Right renal cortex interstitium (tissue), 3 donors: ENCODE data around the gene CNTN6. TPM values are rescaled to one million over a fixed set of nuclear protein-coding genes. Genes with fewer than 3 reads are reported as not detected.
"Not testable (repeated sequence)": the region's sequence is repeated elsewhere in the genome, so short reads cannot be mapped to it uniquely, and the experiment has no call there.

Experiments used
- DNase-seq, 3 donors: peaks; one replicate each; pipeline ENCODE4 v3.0.0-alpha.2; 2013; ENCODE audit warnings: low read depth in 3 of 3, low spot score in 2 of 3
- polyA plus RNA-seq, 3 donors: library from polyadenylated mRNA; unstranded; fragments of 120-200 nt; gene quantifications; one replicate each; pipeline ENCODE4 v1.2.1, GENCODE V29; 2013; ENCODE audit not compliant: insufficient read length in 3 of 3

Gene CNTN6
- polyA plus RNA-seq, 3 donors = 2.0 to 2.8 (median 2.1) TPM

DNA sequence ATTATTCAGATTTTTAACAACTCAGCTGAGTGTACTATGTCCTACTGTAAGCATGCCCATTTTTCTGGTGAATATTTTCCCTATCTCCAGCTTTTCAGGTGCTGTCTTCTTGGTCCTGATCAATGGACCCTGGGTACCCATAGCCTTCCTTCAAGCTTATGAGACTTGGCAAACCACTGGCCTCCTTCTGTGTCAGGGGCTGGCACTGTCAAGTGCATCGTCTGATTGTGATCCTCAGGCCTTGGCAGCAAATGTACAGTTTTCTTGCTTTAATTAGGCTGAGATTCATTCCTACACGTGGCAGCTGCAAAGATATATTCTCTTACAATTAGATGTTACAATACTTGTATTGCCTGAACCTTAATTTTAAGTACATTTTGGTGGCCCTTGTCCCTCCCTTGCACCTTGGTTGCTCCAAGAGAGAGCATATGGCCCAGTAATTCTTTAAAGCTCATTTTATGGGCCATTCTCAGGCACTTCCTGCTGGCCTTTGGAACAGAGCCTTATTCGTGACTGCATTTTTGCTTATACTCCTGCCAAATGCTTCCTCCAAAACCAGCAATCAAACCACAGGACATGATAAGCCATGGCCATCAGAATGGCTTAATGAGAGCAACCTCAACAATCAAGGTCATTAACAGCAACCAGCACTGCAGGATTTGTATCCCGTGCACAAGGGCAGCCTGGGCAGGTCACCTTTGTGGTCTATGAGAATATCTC is 179.9 kb downstream of the CNTN6 start:
- no peak for DNase-seq

DNA sequence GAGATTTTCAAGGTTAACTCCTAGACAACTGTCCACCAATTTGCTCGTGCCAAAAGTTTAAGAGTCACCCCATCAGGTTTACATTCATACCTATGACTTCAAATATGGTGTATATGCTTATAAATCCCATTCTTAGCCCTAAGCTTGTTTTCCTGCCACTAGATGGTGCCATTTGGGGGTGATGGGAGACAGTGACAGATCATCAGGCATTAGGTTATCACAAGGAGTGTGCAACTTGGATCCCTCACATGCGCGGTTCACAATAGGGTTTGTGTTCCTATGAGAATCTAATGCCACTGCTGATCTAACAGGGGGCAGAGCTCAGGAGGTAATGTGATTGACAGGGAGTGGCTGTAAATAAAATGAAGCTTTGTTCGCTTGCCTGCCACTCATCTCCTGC is 182.7 kb downstream of the CNTN6 start:
- no peak for DNase-seq

DNA sequence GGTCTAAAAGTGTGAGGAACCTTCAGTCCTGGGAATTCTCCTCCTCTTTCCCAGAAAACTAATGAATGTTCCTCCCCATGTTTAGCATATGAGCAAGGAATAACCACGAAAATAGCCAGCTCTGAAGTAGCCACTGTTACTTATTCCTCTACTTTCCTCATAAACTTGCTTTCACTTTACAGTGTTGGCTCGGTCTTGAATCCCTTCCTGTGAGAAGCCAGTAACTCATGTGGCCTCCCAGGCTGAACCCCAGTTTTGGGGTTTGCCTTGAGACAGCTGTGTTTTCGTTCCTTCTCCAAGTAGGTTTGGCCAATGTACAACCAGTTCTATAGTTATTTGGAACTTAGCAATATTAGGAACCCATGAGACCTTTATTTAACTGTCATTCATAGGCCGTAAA is 195.0 kb downstream of the CNTN6 start:
- DNase-seq = no peak

GRCh38 chr3:1288805-1289494 is 196.1 kb downstream of the CNTN6 start:
- DNase-seq = no peak

DNA sequence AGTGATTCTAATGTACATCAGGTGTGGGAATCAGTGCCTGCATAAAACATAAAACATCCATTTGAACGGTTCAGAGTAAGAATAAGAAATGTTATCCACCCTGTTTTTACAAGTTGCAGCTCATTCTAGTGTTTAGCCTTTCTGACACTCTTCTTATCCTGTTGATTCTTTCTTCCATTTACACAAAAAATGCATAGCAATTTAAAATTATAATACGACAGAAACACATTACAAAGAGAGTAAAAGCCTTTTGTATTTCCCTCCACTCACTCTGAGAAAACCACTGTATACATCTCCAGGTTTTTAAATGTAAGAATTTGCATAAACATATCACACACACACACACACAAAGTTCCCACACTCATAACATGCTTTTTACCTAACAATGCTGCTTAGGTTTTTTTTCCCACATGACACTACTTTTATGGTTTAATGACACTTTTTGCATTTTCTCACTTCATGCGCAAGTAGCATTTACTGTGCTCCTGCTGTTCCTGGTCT is 199.8 kb downstream of the CNTN6 start:
- no peak for DNase-seq

DNA sequence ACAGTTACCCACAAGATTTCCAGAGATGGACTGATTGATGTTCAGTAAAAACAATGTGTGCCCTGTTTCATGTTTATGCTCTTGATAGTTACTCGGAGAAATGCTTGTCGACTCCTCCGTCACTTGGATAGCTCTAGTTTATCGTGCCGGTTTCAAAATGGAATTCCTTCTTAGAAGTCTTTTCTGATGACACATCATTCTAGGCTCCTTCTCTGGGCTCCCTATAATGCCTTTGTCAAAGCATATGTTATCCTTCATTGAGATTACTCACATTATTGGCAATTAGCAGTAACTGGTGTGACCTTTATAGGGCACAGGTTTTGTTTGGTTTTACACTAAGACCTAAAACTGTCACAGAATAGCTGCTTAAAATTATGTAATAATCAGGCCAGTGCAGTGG is 201.8 kb downstream of the CNTN6 start:
- DNase-seq = no peak

DNA sequence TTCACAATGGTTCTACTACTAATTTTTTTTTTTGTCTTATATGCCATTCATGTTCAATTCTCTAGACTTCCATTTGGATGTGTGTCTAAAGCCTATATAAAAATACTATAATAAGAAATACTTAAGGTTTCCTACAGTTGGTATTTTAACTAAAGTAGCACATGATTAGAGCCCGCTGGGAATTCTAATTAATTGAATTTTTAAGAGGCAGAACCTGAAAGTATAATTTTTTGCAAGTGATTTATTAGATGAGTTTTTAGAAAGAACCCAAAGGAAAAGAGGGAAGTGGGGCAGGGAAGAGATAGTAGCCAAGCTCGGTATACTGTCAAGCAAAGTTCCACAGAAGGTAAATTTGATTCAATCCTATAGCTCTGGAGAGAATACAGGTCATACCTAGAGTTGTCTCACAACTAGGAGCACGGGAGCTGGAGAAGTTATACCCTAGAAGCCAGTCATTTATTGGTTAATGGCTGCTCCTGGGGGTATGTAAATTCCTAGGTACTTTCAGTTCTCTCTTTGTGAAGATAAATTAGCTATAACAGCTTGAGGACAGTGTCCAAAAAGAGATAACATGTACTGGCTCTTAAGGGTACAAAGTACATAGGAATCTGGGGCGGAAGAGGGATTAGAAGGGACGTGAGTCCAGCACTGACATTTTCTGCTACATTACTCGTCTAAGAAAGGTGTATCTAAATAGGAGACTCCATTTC is 225.6 kb downstream of the CNTN6 start:
- DNase-seq = no peak

DNA sequence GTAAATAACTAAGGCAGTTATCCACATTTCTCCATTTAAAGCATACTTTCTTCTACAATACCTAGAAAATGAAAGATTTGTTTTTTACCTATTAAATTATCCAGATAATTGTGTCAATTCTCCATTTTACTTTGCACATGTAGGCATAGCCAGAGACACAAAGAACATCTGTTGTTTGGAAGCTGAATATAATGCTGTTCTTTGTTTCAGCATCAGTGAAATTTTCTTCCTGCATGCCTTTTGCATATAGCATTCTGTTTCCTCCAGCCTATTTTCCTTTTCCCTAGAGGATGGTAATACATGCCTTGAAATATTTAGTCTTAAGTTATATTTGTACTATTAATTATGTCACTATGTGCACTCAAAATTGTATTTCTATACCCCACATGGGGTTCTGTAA is 233.7 kb downstream of the CNTN6 start:
- DNase-seq = no peak

GRCh38 chr3:1330107-1330506 is 237.3 kb downstream of the CNTN6 start:
- no peak for DNase-seq

GRCh38 chr3:1346386-1346785 is 253.6 kb downstream of the CNTN6 start:
- no peak for DNase-seq

DNA sequence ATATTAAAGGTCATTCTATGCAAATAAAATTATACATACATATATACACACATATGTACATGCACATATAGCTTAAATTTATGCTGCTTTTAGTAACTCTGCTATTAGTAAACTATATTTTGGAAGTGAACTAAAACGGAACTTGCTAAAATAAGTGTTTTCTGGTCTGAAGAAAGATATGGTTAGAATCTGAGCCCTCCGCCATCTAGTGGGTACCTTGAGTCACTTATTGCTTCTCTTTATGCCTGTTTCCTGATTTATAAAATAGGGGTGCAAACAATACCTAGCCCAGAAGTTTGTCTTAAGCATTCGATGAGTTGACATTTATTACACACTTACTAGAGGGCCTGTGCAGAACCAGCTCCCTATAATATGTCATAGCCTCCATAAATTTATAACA is 255.7 kb downstream of the CNTN6 start:
- no peak for DNase-seq

GRCh38 chr3:1350885-1351284 is 258.1 kb downstream of the CNTN6 start:
- DNase-seq = no peak

GRCh38 chr3:1355691-1356090 is 262.9 kb downstream of the CNTN6 start:
- no peak for DNase-seq

GRCh38 chr3:1356101-1356500 is 263.3 kb downstream of the CNTN6 start:
- no peak for DNase-seq

DNA sequence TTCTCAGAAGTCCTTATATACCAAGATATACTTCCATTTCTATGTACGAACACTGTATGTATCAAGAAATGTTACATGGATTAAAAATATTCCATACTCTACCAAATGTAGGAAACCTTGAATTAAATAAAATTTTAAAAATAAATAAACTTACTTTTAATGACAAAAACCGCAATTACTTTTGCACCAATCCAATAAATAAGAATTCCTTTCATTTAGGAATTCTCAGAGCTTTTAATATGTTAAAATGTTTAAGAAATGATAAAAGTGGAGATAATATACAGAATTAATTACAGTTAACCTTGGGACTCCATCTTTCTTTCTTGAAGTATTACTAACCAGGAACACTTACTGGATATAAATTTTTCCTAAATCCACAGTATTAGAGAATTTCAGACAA is 272.7 kb downstream of the CNTN6 start:
- no peak for DNase-seq

- no peak for DNase-seq
Measured at GRCh38 chr3:1374471-1374870, 281.6 kb downstream of the CNTN6 start.

GRCh38 chr3:1375145-1375544 is 282.3 kb downstream of the CNTN6 start:
- no peak for DNase-seq

DNA sequence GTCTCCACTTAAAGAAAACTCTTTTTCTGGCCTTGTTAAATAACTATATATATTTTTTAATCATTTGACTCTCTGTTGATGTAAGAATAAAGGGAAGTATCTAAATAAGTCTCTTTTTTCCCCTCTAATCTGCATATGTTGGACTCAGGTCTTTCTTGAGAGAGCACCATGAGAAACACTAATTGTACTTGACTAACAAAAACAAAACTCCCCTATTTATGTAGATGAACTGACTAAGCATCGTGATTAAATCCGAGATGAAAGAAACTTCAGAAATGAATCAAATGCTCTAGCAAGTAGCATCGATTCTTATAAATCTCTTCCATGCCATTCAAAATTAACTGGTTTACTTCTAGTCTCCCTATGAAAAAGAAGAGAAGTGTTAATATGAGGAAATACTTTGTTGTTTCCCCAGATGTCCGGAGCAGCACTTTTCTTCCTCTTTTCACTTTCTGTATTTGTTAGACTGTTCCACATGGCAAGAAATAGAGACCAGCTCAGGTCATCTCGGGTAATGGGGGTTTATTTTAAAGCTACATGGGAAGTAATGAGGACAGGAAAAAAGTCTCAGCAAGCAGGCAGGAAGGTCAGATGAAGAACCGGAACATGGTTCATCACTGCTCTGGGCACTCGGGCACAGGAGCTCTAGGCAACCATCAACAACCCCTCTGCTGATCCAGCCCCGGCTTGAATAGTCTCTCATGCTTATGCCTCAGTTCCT is 288.3 kb downstream of the CNTN6 start:
- no peak for DNase-seq

DNA sequence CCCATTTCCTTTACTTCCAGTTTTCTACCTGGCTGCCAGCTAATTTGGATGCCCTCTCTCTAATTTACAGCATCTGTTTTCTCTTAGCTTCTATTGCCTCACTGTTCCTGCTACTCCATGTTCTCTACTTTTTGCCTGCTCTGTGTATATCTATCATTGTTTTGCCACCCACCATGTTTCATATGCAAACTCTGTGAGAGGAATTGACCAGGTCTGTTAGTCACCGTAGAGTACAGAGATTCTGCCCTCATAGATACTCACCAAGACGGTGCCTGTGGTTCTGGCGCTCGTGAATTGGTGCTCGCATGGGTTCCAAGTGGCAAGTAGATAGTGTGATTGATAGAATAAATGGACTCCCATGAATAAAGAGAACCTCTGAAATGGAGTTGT is 288.8 kb downstream of the CNTN6 start:
- DNase-seq = no peak

DNA sequence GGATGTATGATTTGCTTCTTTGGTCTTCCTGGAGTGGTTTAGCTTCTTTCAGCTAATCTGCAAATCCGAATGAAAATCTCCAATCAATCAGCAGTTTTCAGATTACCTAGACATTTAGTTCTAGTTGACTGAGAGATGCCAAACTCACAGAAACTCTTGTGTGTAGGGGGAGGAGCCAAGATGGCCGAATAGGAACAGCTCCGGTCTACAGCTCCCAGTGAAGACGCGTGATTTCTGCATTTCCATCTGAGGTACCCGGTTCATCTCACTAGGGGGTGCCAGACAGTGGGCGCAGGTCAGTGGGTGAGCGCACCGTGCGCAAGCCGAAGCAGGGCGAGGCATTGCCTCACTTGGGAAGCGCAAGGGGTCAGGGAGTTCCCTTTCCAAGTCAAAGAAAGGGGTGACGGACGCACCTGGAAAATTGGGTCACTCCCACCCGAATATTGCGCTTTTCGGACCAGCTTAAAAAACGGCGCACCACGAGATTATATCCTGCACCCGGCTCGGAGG is 294.6 kb downstream of the CNTN6 start:
- DNase-seq = not testable (repeated sequence)

DNA sequence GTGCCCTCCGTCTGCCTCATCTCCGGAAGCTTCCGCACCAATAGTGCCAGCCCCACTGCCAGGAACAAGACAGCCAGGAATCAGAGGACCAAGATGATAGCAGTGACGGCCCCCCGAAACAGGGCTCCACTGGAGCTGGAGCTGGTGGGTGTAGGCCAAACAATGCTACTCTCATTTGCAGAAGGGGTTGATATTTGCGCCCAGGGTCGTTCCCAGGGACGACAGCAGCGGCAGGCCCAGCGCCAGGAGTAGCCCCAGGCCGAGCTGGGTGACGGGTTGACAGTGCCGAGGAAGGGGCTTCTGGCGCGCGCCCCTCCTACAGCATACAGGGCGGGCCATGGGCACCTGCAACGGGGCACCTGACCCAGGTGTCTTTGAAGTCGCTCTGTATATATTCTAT is 301.4 kb downstream of the CNTN6 start:
- no peak for DNase-seq
